BJ (cell line): ENCODE results near the gene SVOPL. TPM values are rescaled to one million over a fixed set of nuclear protein-coding genes. Genes with fewer than 3 reads are reported as not detected.
"Not testable (repeated sequence)": the region's sequence is repeated elsewhere in the genome, so short reads cannot be mapped to it uniquely, and the experiment has no call there.

ENCODE experiments used
- CTCF ChIA-PET: fragments of 350-600 bp; formaldehyde crosslinking; extraction: SDS; loops from one replicate; lab custom pipeline; 2021; ENCODE audit warnings: antibody characterized with exemption, inconsistent platforms; lab: Yijun Ruan, JAX
- POLR2A ChIA-PET: fragments of 300-600 bp; sonication (Branson Sonifier 250); formaldehyde crosslinking; extraction: SDS; loops from one replicate; lab custom pipeline; 2021; ENCODE audit warnings: antibody characterized with exemption; lab: Charles Lee
- DNase-seq: peaks from one replicate; pipeline ENCODE4 v3.0.0-alpha.2; 2011; ENCODE audit warnings: low read depth
- H3K27me3 ChIP-seq: 2 replicates; pipeline ENCODE4 v1.6.0; 2011; ENCODE audit warnings: low read length; ENCODE audit not compliant: control insufficient read depth, insufficient read depth
- H3K36me3 ChIP-seq: 2 replicates; pipeline ENCODE4 v1.5.1; 2011; ENCODE audit warnings: low read length; ENCODE audit not compliant: control insufficient read depth, insufficient read depth
- H3K4me3 ChIP-seq: 2 replicates; pipeline ENCODE4 v1.5.1; 2011; ENCODE audit warnings: low read depth, mild to moderate bottlenecking, control low read depth, low read length
- CTCF ChIP-seq: IDR thresholded peaks from 2 replicates; pipeline ENCODE4 v1.5.1; 2011; ENCODE audit warnings: low read depth, mild to moderate bottlenecking, control low read depth, inconsistent platforms, low read length, moderate library complexity; ENCODE audit not compliant: insufficient read depth
- polyA plus RNA-seq: library from polyadenylated mRNA; depleted of rRNA; stranded (reverse); fragments of >200 nt; gene quantifications from 2 replicates; pipeline ENCODE4 v1.2.3, GENCODE V29; 2011

The SVOPL gene
- polyA plus RNA-seq, 1 experiment = not detected

GRCh38 chr7:138705167-138705566 lies 4.0 kb upstream of the SVOPL start:
- TF ChIP-seq CTCF = no peak
- no peak overlapping the region for H3K4me3 ChIP-seq
- no peak for DNase-seq
- H3K27me3 ChIP-seq = no peaks in the 10 kb centered on the region
- ChIA-PET POLR2A (no interaction called here), CTCF (interaction anchor here (0.6 kb wide), 1 partner anchor 412 kb away, joined by 3 read pairs; no protein-coding TSS in a partner anchor)
- no peaks in the 10 kb centered on the region for H3K36me3 ChIP-seq

- Histone ChIP-seq H3K36me3 (no peaks in the 10 kb centered on the region), H3K4me3 (no peak overlapping the region), H3K27me3 (no peaks in the 10 kb centered on the region)
- CTCF ChIA-PET = interaction anchor here (1.0 kb wide), 1 partner anchor 75 kb away, joined by 4 read pairs; no protein-coding TSS in a partner anchor
- POLR2A ChIA-PET = no interaction called here
- no peak for TF ChIP-seq CTCF
- DNase-seq = no peak
Measured at GRCh38 chr7:138701537-138701923, 368 bp upstream of the SVOPL start.

- no peak for TF ChIP-seq CTCF
- H3K36me3 ChIP-seq = no peaks in the 10 kb centered on the region
- no peak overlapping the region for H3K4me3 ChIP-seq
- no peak for DNase-seq
- CTCF ChIA-PET = no interaction called here
- POLR2A ChIA-PET = no interaction called here
- no peaks in the 10 kb centered on the region for H3K27me3 ChIP-seq
Measured at GRCh38 chr7:138699661-138700060, 1.5 kb downstream of the SVOPL start.

GRCh38 chr7:138698281-138698680 lies 2.9 kb downstream of the SVOPL start:
- ChIA-PET CTCF (no interaction called here), POLR2A (no interaction called here)
- DNase-seq = no peak
- no peak overlapping the region for H3K4me3 ChIP-seq
- TF ChIP-seq CTCF = no peak
- H3K27me3 ChIP-seq = no peaks in the 10 kb centered on the region
- H3K36me3 ChIP-seq = no peaks in the 10 kb centered on the region

- TF ChIP-seq CTCF = no peak
- no peak overlapping the region for H3K4me3 ChIP-seq
- CTCF ChIA-PET = no interaction called here
- no peaks in the 10 kb centered on the region for H3K27me3 ChIP-seq
- DNase-seq = no peak
- POLR2A ChIA-PET = no interaction called here
- no peaks in the 10 kb centered on the region for H3K36me3 ChIP-seq
Measured at GRCh38 chr7:138697535-138698182, 3.5 kb downstream of the SVOPL start.

GRCh38 chr7:138695776-138696175 lies 5.4 kb downstream of the SVOPL start:
- CTCF ChIA-PET, H3K36me3 ChIP-seq, H3K4me3 ChIP-seq, POLR2A ChIA-PET, DNase-seq, H3K27me3 ChIP-seq: not testable (repeated sequence)
